ENCODE measurements around the gene JARID2.
"Not testable (repeated sequence)": the region's sequence is repeated elsewhere in the genome, so short reads cannot be mapped to it uniquely, and the experiment has no call there.

Gene JARID2

GRCh38 chr6:15265787-15266186, 19.9 kb downstream of the JARID2 start:
- no peak for DNase-seq

GRCh38 chr6:15266423-15266996, 20.6 kb downstream of the JARID2 start:
- no peak for DNase-seq

- DNase-seq = no peak
These were observed 21.4 kb downstream of the JARID2 start for GRCh38 chr6:15267221-15267620.

GRCh38 chr6:15268137-15268908, 22.5 kb downstream of the JARID2 start:
- DNase-seq = peak; percentile 73

- no peak for DNase-seq
These were observed 23.1 kb downstream of the JARID2 start for GRCh38 chr6:15269011-15269410.

GRCh38 chr6:15269619-15270018, 23.8 kb downstream of the JARID2 start:
- no peak for DNase-seq

GRCh38 chr6:15270402-15270801, 24.5 kb downstream of the JARID2 start:
- DNase-seq = no peak

GRCh38 chr6:15272562-15272961, 26.7 kb downstream of the JARID2 start:
- no peak for DNase-seq

- no peak for DNase-seq
These were observed 29.0 kb downstream of the JARID2 start for GRCh38 chr6:15274692-15275387.

- peak; percentile 44 for DNase-seq
These were observed 30.4 kb downstream of the JARID2 start for GRCh38 chr6:15276036-15276985.

- DNase-seq = no peak
These were observed 33.3 kb downstream of the JARID2 start for GRCh38 chr6:15279047-15279661.

GRCh38 chr6:15280028-15280427, 34.2 kb downstream of the JARID2 start:
- DNase-seq = no peak

GRCh38 chr6:15280961-15281360, 35.1 kb downstream of the JARID2 start:
- DNase-seq = no peak

- no peak for DNase-seq
These were observed 36.5 kb downstream of the JARID2 start for GRCh38 chr6:15282334-15282733.

GRCh38 chr6:15283986-15284361, 38.1 kb downstream of the JARID2 start:
- DNase-seq = peak; percentile 86

- peak; percentile 60 for DNase-seq
These were observed 38.9 kb downstream of the JARID2 start for GRCh38 chr6:15284743-15285142.

GRCh38 chr6:15285682-15286294, 39.9 kb downstream of the JARID2 start:
- peak; percentile 53 for DNase-seq

GRCh38 chr6:15287670-15288375, 42.0 kb downstream of the JARID2 start:
- DNase-seq = no peak

GRCh38 chr6:15288856-15289255, 43.0 kb downstream of the JARID2 start:
- no peak for DNase-seq

- DNase-seq = not testable (repeated sequence)
These were observed 43.6 kb downstream of the JARID2 start for GRCh38 chr6:15289456-15289855.

- DNase-seq = no peak
These were observed 44.3 kb downstream of the JARID2 start for GRCh38 chr6:15290067-15290680.

Measured in fibroblast of skin of scalp (primary cell).